ENCODE data around the gene NWD2. TPM values are rescaled to one million over a fixed set of nuclear protein-coding genes. Genes with fewer than 3 reads are reported as not detected.

Gene NWD2
- total RNA-seq, 1 donor = not detected

DNA sequence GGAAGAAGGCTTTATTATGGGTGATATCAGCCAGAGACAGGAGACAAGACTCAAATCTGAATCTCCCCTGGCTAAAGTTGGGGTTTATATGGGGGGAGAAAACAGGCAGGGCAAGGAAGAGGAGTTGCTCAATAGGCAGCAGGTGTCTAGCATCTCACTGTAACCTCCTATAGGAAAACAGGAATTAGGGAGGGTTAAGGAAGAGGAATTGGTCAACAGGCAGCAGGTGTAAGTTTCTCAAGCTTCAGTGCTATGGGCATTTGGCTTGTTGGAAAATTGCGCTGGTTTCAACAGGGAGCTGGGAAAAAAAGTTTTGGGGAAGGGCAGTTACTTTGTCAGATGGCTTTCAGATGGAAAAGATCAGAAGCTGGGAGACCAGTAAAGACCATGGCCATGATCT, 206.4 kb downstream of the NWD2 start:
- H3K4me3 ChIP-seq (ENCODE audit: low read depth, low read length) = no peak overlapping the region
- no peak for DNase-seq (ENCODE audit: low read depth)
- TF ChIP-seq CTCF (IDR thresholded peaks at IDR 0.05; ENCODE audit: insufficient read depth, low read depth, low read length) = no peak

DNA sequence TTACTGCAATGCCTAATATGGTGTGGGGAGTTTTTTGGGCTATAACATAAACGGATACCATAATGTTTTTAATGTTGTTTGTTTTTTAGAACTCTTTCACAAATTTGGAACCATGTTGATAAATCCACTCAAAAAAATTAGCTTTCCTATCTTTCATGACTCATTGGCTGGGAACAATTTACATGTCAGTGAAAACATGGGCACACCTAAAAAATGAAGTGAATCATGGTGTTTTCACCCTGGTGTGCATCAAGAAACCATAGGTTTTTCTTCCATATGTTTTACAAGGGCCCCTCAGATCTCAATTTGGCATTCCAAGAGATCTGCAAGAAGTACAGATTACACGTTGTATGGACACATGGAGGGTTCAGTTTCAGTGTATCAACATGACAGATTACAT, 207.1 kb downstream of the NWD2 start:
- TF ChIP-seq CTCF (IDR thresholded peaks at IDR 0.05; ENCODE audit: insufficient read depth, low read depth, low read length) = no peak
- no peak overlapping the region for H3K4me3 ChIP-seq (ENCODE audit: low read depth, low read length)
- no peak for DNase-seq (ENCODE audit: low read depth)

- peak; percentile 58 for DNase-seq (ENCODE audit: low read depth)
- no peak overlapping the region for H3K4me3 ChIP-seq (ENCODE audit: low read depth, low read length)
- peak; percentile 56 for TF ChIP-seq CTCF (IDR thresholded peaks at IDR 0.05; ENCODE audit: insufficient read depth, low read depth, low read length)
Measured at GRCh38 chr4:37452952-37453280, 208.4 kb downstream of the NWD2 start.

GRCh38 chr4:37453281-37453998, 208.9 kb downstream of the NWD2 start:
- DNase-seq (ENCODE audit: low read depth) = peak; percentile 5
- TF ChIP-seq CTCF (IDR thresholded peaks at IDR 0.05; ENCODE audit: insufficient read depth, low read depth, low read length) = no peak
- peak overlapping the region; percentile 47 for H3K4me3 ChIP-seq (ENCODE audit: low read depth, low read length)

- H3K4me3 ChIP-seq (ENCODE audit: low read depth, low read length) = no peak overlapping the region
- no peak for TF ChIP-seq CTCF (IDR thresholded peaks at IDR 0.05; ENCODE audit: insufficient read depth, low read depth, low read length)
- no peak for DNase-seq (ENCODE audit: low read depth)
Measured at GRCh38 chr4:37453999-37454800, 209.7 kb downstream of the NWD2 start.

- no peak for TF ChIP-seq CTCF (IDR thresholded peaks at IDR 0.05; ENCODE audit: insufficient read depth, low read depth, low read length)
- DNase-seq (ENCODE audit: low read depth) = no peak
- no peak overlapping the region for H3K4me3 ChIP-seq (ENCODE audit: low read depth, low read length)
Measured at GRCh38 chr4:37455301-37456131, 211.0 kb downstream of the NWD2 start.

All from fibroblast of villous mesenchyme (primary cell).